MM.1S (cell line): ENCODE measurements around the gene TBC1D25.

Source experiments
- DNase-seq: peaks from one replicate; pipeline ENCODE4 v3.0.0-alpha.2; 2015
- H2AFZ ChIP-seq: fragments of 300-600 bp; sonication (generic); 2 replicates; pipeline ENCODE4 v1.6.0; 2016; ENCODE audit warnings: antibody characterized with exemption, low read length
- H3F3A ChIP-seq: fragments of 300-600 bp; sonication (generic); 2 replicates; pipeline ENCODE4 v1.6.1; 2016; ENCODE audit warnings: mild to moderate bottlenecking, antibody characterized with exemption, low read length, moderate library complexity, mixed read lengths; ENCODE audit not compliant: insufficient read depth
- H3K27ac ChIP-seq: fragments of 300-600 bp; sonication (generic); 2 replicates; pipeline ENCODE4 v1.5.1; 2016; ENCODE audit warnings: mild to moderate bottlenecking, low read length
- H3K27me3 ChIP-seq: fragments of 300-600 bp; sonication (generic); replicated peaks from 2 replicates; pipeline ENCODE4 v1.6.0; 2016; ENCODE audit warnings: low read length; ENCODE audit not compliant: insufficient read depth
- H3K36me3 ChIP-seq: fragments of 300-600 bp; sonication (generic); replicated peaks from 2 replicates; pipeline ENCODE4 v1.6.1; 2016; ENCODE audit warnings: mild to moderate bottlenecking, low read length, mixed read lengths; ENCODE audit not compliant: insufficient read depth
- H3K4me1 ChIP-seq: fragments of 300-600 bp; sonication (generic); 2 replicates; pipeline ENCODE4 v1.6.1; 2016; ENCODE audit warnings: low read length, mixed read lengths
- H3K4me2 ChIP-seq: fragments of 300-600 bp; sonication (generic); 2 replicates; pipeline ENCODE4 v1.6.0; 2016; ENCODE audit warnings: low read depth, low read length
- H3K4me3 ChIP-seq: fragments of 300-600 bp; sonication (generic); 2 replicates; pipeline ENCODE4 v1.5.1; 2016; ENCODE audit warnings: low read length, mixed read lengths
- H3K79me2 ChIP-seq: fragments of 300-600 bp; sonication (generic); 2 replicates; pipeline ENCODE4 v1.6.1; 2016; ENCODE audit warnings: mixed run types, low read length, mixed read lengths
- H3K9ac ChIP-seq: fragments of 300-600 bp; sonication (generic); 2 replicates; pipeline ENCODE4 v1.6.1; 2016; ENCODE audit warnings: low read length, mixed read lengths
- H3K9me2 ChIP-seq: fragments of 300-600 bp; sonication (generic); replicated peaks from 2 replicates; pipeline ENCODE4 v1.6.1; 2016; ENCODE audit warnings: mild to moderate bottlenecking, low read length, mixed read lengths; ENCODE audit not compliant: insufficient read depth
- H3K9me3 ChIP-seq: fragments of 300-600 bp; sonication (generic); replicated peaks from 2 replicates; pipeline ENCODE4 v1.6.1; 2016; ENCODE audit warnings: mild to moderate bottlenecking, low read length, mixed read lengths; ENCODE audit not compliant: insufficient read depth
- H4K20me1 ChIP-seq: fragments of 300-600 bp; sonication (generic); 2 replicates; pipeline ENCODE4 v1.6.1; 2016; ENCODE audit warnings: mild to moderate bottlenecking, low read length, moderate library complexity, mixed read lengths; ENCODE audit not compliant: insufficient read depth
- CTCF ChIP-seq: fragments of 300-600 bp; sonication (generic); IDR thresholded peaks from 2 replicates; pipeline ENCODE4 v1.5.1; 2016; ENCODE audit warnings: antibody characterized with exemption, low read length, mixed read lengths
- EZH2 ChIP-seq: fragments of 300-600 bp; sonication (generic); optimal IDR thresholded peaks from 2 replicates; pipeline ENCODE3; 2017; ENCODE audit warnings: low read depth, mild to moderate bottlenecking, antibody characterized with exemption, low read length, mixed read lengths
- EZH2phosphoT487 ChIP-seq: fragments of 300-600 bp; sonication (generic); IDR thresholded peaks from 2 replicates; pipeline ENCODE4 v1.6.1; 2018; ENCODE audit warnings: antibody characterized with exemption, low read length

TBC1D25 gene

GRCh38 chrX:48601741-48602394 lies 62.4 kb downstream of the TBC1D25 start:
- H3K27ac ChIP-seq: no peak overlapping the region
- no peaks in the 10 kb centered on the region for H3F3A ChIP-seq
- H3K9ac ChIP-seq: no peak overlapping the region
- no peak overlapping the region for H2AFZ ChIP-seq
- no peaks in the 10 kb centered on the region for H4K20me1 ChIP-seq
- no peak for TF ChIP-seq EZH2
- no peak for TF ChIP-seq EZH2phosphoT487
- TF ChIP-seq CTCF: no peak
- H3K79me2 ChIP-seq: 0 out of 2 replicates have a peak, but pooled peaks cover 2% of the 10 kb centered on the region
- no peaks in the 10 kb centered on the region for H3K36me3 ChIP-seq
- H3K9me3 ChIP-seq: no peaks in the 10 kb centered on the region
- no peaks in the 10 kb centered on the region for H3K9me2 ChIP-seq
- H3K27me3 ChIP-seq: no peaks in the 10 kb centered on the region
- H3K4me3 ChIP-seq: no peak overlapping the region
- DNase-seq: no peak
- H3K4me1 ChIP-seq: no peaks in the 10 kb centered on the region
- no peak overlapping the region for H3K4me2 ChIP-seq

GRCh38 chrX:48604701-48605100 lies 65.2 kb downstream of the TBC1D25 start:
- Histone ChIP-seq H3K4me3 (no peak overlapping the region), H2AFZ (no peak overlapping the region), H3K27ac (no peak overlapping the region), H3K36me3 (no peaks in the 10 kb centered on the region), H3K9me2 (no peaks in the 10 kb centered on the region), H3K79me2 (no peaks in the 10 kb centered on the region), H4K20me1 (no peaks in the 10 kb centered on the region), H3K9ac (no peak overlapping the region), H3K4me1 (no peaks in the 10 kb centered on the region), H3K4me2 (no peak overlapping the region), H3K9me3 (no peaks in the 10 kb centered on the region), H3K27me3 (no peaks in the 10 kb centered on the region), H3F3A (no peaks in the 10 kb centered on the region)
- DNase-seq: no peak
- TF ChIP-seq EZH2phosphoT487 (no peak), CTCF (no peak), EZH2 (no peak)

GRCh38 chrX:48606091-48606490 lies 66.6 kb downstream of the TBC1D25 start:
- H3K9me2 ChIP-seq: no peaks in the 10 kb centered on the region
- DNase-seq: no peak
- no peak for TF ChIP-seq EZH2
- no peak for TF ChIP-seq EZH2phosphoT487
- no peak for TF ChIP-seq CTCF

More at GRCh38 chrX:48606091-48606490, 66.6 kb downstream of the TBC1D25 start:
- Histone ChIP-seq H4K20me1 (no peaks in the 10 kb centered on the region), H3K27ac (no peak overlapping the region), H3K9me3 (no peaks in the 10 kb centered on the region), H3K4me3 (no peak overlapping the region), H3K4me2 (no peak overlapping the region), H3K4me1 (no peaks in the 10 kb centered on the region), H3K79me2 (no peaks in the 10 kb centered on the region), H3K9ac (no peak overlapping the region), H2AFZ (no peak overlapping the region), H3K27me3 (no peaks in the 10 kb centered on the region), H3K36me3 (no peaks in the 10 kb centered on the region), H3F3A (no peaks in the 10 kb centered on the region)
